ACC112 (cell line): Measurements from ENCODE around the gene CLCA1.

Experiments
- H2AFZ ChIP-seq: fragments of 200-600 bp; sonication (generic); one replicate; pipeline ENCODE4 v1.6.0; 2017; ENCODE audit warnings: antibody characterized with exemption, low read length; ENCODE audit not compliant: unreplicated experiment
- H3K27ac ChIP-seq: fragments of 200-600 bp; sonication (generic); 2 replicates; pipeline ENCODE4 v1.5.1; 2014; ENCODE audit warnings: low read depth, mild to moderate bottlenecking, antibody characterized with exemption, low read length, moderate library complexity
- H3K27me3 ChIP-seq: fragments of 200-600 bp; sonication (generic); 2 replicates; pipeline ENCODE4 v1.6.1; 2014; ENCODE audit warnings: mild to moderate bottlenecking, antibody characterized with exemption, low read length, moderate library complexity, mixed read lengths; ENCODE audit not compliant: insufficient read depth
- H3K36me3 ChIP-seq: fragments of 200-600 bp; sonication (generic); 2 replicates; pipeline ENCODE4 v1.6.1; 2016; ENCODE audit warnings: mild to moderate bottlenecking, antibody characterized with exemption, low read length, moderate library complexity, mixed read lengths; ENCODE audit not compliant: insufficient read depth
- H3K4me1 ChIP-seq: fragments of 200-600 bp; sonication (generic); one replicate; pipeline ENCODE4 v1.6.1; 2016; ENCODE audit warnings: low read length, mixed read lengths; ENCODE audit not compliant: insufficient read depth, unreplicated experiment, control insufficient read depth
- H3K4me3 ChIP-seq: fragments of 200-600 bp; sonication (generic); 2 replicates; pipeline ENCODE4 v1.5.1; 2014; ENCODE audit warnings: mild to moderate bottlenecking, low read depth, low read length
- H3K79me2 ChIP-seq: fragments of 200-600 bp; sonication (generic); one replicate; pipeline ENCODE4 v1.6.0; 2016; ENCODE audit warnings: low read length; ENCODE audit not compliant: control insufficient read depth, unreplicated experiment, insufficient read depth

CLCA1 gene

GRCh38 chr1:86468501-86468977, at the start of gene CLCA1:
Gene CLCA1 (plus strand): TSS chr1:86468927. CDS start chr1:86468972, 45 bp downstream.
- Histone ChIP-seq H3K27me3 (no peaks in the 10 kb centered on the region), H3K27ac (no peak within 1 kb of the TSS), H3K36me3 (no peaks in the 10 kb centered on the region), H3K79me2 (no peaks in the 10 kb centered on the region), H3K4me3 (no peak within 1 kb of the TSS), H2AFZ (no peak within 1 kb of the TSS), H3K4me1 (no peaks in the 10 kb centered on the region)

GRCh38 chr1:86419277-86419903, 49.3 kb upstream of the CLCA1 start:
- Histone ChIP-seq H3K36me3 (no peaks in the 10 kb centered on the region), H3K4me1 (peaks cover 19% of the 10 kb centered on the region), H3K27me3 (no peaks in the 10 kb centered on the region), H3K4me3 (no peak overlapping the region), H2AFZ (peak overlapping the region; percentile 28), H3K79me2 (no peaks in the 10 kb centered on the region), H3K27ac (no peak overlapping the region)

GRCh38 chr1:86421601-86422280, 47.0 kb upstream of the CLCA1 start:
- Histone ChIP-seq H3K79me2 (no peaks in the 10 kb centered on the region), H3K4me1 (peaks cover 19% of the 10 kb centered on the region), H3K27me3 (no peaks in the 10 kb centered on the region), H3K27ac (no peak overlapping the region), H3K4me3 (no peak overlapping the region), H2AFZ (no peak overlapping the region), H3K36me3 (no peaks in the 10 kb centered on the region)

- H3K27ac ChIP-seq, result no peak overlapping the region
- no peaks in the 10 kb centered on the region for H3K79me2 ChIP-seq
- no peaks in the 10 kb centered on the region for H3K27me3 ChIP-seq
- H3K36me3 ChIP-seq, result no peaks in the 10 kb centered on the region
- H2AFZ ChIP-seq, result no peak overlapping the region
- H3K4me1 ChIP-seq, result peaks cover 19% of the 10 kb centered on the region
- H3K4me3 ChIP-seq, result no peak overlapping the region
These were observed 45.3 kb upstream of the CLCA1 start for GRCh38 chr1:86423473-86423872.

- no peak within 1 kb of the TSS for H3K4me3 ChIP-seq
- H3K36me3 ChIP-seq, result no peaks in the 10 kb centered on the region
- peaks cover 19% of the 10 kb centered on the region for H3K4me1 ChIP-seq
- no peaks in the 10 kb centered on the region for H3K79me2 ChIP-seq
- no peak within 1 kb of the TSS for H3K27ac ChIP-seq
- H3K27me3 ChIP-seq, result no peaks in the 10 kb centered on the region
- H2AFZ ChIP-seq, result no peak within 1 kb of the TSS
These were observed 44.9 kb upstream of the CLCA1 start, which contains the start of gene CLCA2 for GRCh38 chr1:86423873-86424272. Gene CLCA2 (plus strand): TSS chr1:86424171. CDS start chr1:86424248, 77 bp downstream.

- Histone ChIP-seq H3K27me3 (no peaks in the 10 kb centered on the region), H2AFZ (peak overlapping the region; percentile 76), H3K27ac (peak overlapping the region; percentile 82), H3K4me3 (no peak overlapping the region), H3K4me1 (peaks cover 17% of the 10 kb centered on the region), H3K36me3 (no peaks in the 10 kb centered on the region), H3K79me2 (no peaks in the 10 kb centered on the region)
These were observed 39.5 kb upstream of the CLCA1 start for GRCh38 chr1:86429122-86429725.

GRCh38 chr1:86429835-86430234, 38.9 kb upstream of the CLCA1 start:
- peak overlapping the region; percentile 82 for H3K27ac ChIP-seq
- no peaks in the 10 kb centered on the region for H3K79me2 ChIP-seq
- peak overlapping the region; percentile 2; the same call in 1 of the 2 replicates for H3K4me3 ChIP-seq
- H3K36me3 ChIP-seq, result no peaks in the 10 kb centered on the region
- peak overlapping the region; percentile 88 for H2AFZ ChIP-seq
- peaks cover 17% of the 10 kb centered on the region for H3K4me1 ChIP-seq
- H3K27me3 ChIP-seq, result no peaks in the 10 kb centered on the region

- Histone ChIP-seq H3K27me3 (no peaks in the 10 kb centered on the region), H3K36me3 (no peaks in the 10 kb centered on the region), H3K4me1 (peaks cover 17% of the 10 kb centered on the region), H3K79me2 (no peaks in the 10 kb centered on the region), H2AFZ (peak overlapping the region; percentile 88), H3K27ac (peak overlapping the region; percentile 82), H3K4me3 (peak overlapping the region; percentile 2; the same call in 1 of the 2 replicates)
These were observed 38.4 kb upstream of the CLCA1 start for GRCh38 chr1:86430376-86430775.

- peaks cover 18% of the 10 kb centered on the region for H3K4me1 ChIP-seq
- no peaks in the 10 kb centered on the region for H3K27me3 ChIP-seq
- H3K79me2 ChIP-seq, result no peaks in the 10 kb centered on the region
- no peaks in the 10 kb centered on the region for H3K36me3 ChIP-seq
- no peak overlapping the region for H3K27ac ChIP-seq
- no peak overlapping the region for H3K4me3 ChIP-seq
- no peak overlapping the region for H2AFZ ChIP-seq
These were observed 34.7 kb upstream of the CLCA1 start for GRCh38 chr1:86434059-86434458.

GRCh38 chr1:86435327-86435726, 33.4 kb upstream of the CLCA1 start:
- H3K27ac ChIP-seq, result no peak overlapping the region
- H3K27me3 ChIP-seq, result no peaks in the 10 kb centered on the region
- H3K4me1 ChIP-seq, result peaks cover 6% of the 10 kb centered on the region
- H3K36me3 ChIP-seq, result no peaks in the 10 kb centered on the region
- H3K79me2 ChIP-seq, result no peaks in the 10 kb centered on the region
- no peak overlapping the region for H3K4me3 ChIP-seq
- no peak overlapping the region for H2AFZ ChIP-seq
